HepG2 (cell line): Measurements from ENCODE around the gene RNU5B-1. TPM values are rescaled to one million over a fixed set of nuclear protein-coding genes. Genes with fewer than 3 reads are reported as not detected.

ENCODE experiments used
- ASH2L ChIP-seq: fragments of 300-600, 200-600 bp; sonication (generic); IDR thresholded peaks from 2 replicates; pipeline ENCODE4 v1.7.0; 2017; ENCODE audit warnings: low read depth, mild to moderate bottlenecking, moderate library complexity, mixed read lengths, low read length; ENCODE audit not compliant: insufficient read length
- DNMT3B ChIP-seq: conservative IDR thresholded peaks from 2 replicates; pipeline ENCODE4 v1.6.1; 2016; ENCODE audit warnings: missing biosample characterization, control low read depth
- ELF4 ChIP-seq: sonication (generic); formaldehyde crosslinking; IDR thresholded peaks from 2 replicates; pipeline ENCODE4 v1.5.0; 2020; ENCODE audit warnings: missing genetic modification reagents, mild to moderate bottlenecking, moderate library complexity, borderline replicate concordance
- ETV6 ChIP-seq: sonication (generic); formaldehyde crosslinking; conservative IDR thresholded peaks from 2 replicates; pipeline ENCODE4 v1.4.0; 2020; ENCODE audit warnings: missing genetic modification reagents
- GZF1 ChIP-seq: sonication (generic); formaldehyde crosslinking; IDR thresholded peaks from 2 replicates; pipeline ENCODE4 v1.5.1; 2020; ENCODE audit warnings: mild to moderate bottlenecking, missing genetic modification reagents
- HOXA5 ChIP-seq: sonication (generic); formaldehyde crosslinking; IDR thresholded peaks from 2 replicates; pipeline ENCODE4 v1.4.0; 2020; ENCODE audit warnings: missing genetic modification reagents
- RBFOX2 ChIP-seq: fragments of 200-400 bp; formaldehyde crosslinking; IDR thresholded peaks from 2 replicates; pipeline ENCODE4 v1.6.1; 2017; ENCODE audit warnings: low read depth, mild to moderate bottlenecking, low read length
- SRSF4 ChIP-seq: fragments of 200-400 bp; formaldehyde crosslinking; IDR thresholded peaks from one replicate; pipeline ENCODE4 v1.6.1; 2018; ENCODE audit warnings: mild to moderate bottlenecking, low read depth, low read length, moderate library complexity; ENCODE audit not compliant: poor library complexity, severe bottlenecking
- TFDP1 ChIP-seq: IDR thresholded peaks from 2 replicates; pipeline ENCODE4 v1.6.1; 2016; ENCODE audit warnings: missing compliant biosample characterization, missing genetic modification reagents, borderline replicate concordance
- THAP11 ChIP-seq: IDR thresholded peaks from 2 replicates; pipeline ENCODE4 v1.6.1; 2016; ENCODE audit warnings: missing biosample characterization, missing genetic modification reagents
- ZFP36L1 ChIP-seq: sonication (generic); formaldehyde crosslinking; IDR thresholded peaks from 2 replicates; pipeline ENCODE4 v1.8.0; 2022; ENCODE audit warnings: mild to moderate bottlenecking, missing genetic modification reagents, moderate library complexity
- ZFP37 ChIP-seq: sonication (generic); formaldehyde crosslinking; IDR thresholded peaks from 2 replicates; pipeline ENCODE4 v1.4.0; 2020; ENCODE audit warnings: missing genetic modification reagents, borderline replicate concordance
- ZNF331 ChIP-seq: sonication (generic); formaldehyde crosslinking; IDR thresholded peaks from 2 replicates; pipeline ENCODE4 v1.4.0; 2020; ENCODE audit warnings: missing genetic modification reagents
- ZNF441 ChIP-seq: sonication (generic); formaldehyde crosslinking; IDR thresholded peaks from 2 replicates; pipeline ENCODE4 v1.7.0; 2021; ENCODE audit warnings: missing genetic modification reagents, borderline replicate concordance
- ZNF558 ChIP-seq: sonication (generic); formaldehyde crosslinking; IDR thresholded peaks from 2 replicates; pipeline ENCODE4 v1.9.0; 2022; ENCODE audit warnings: mild to moderate bottlenecking, missing genetic modification reagents, borderline replicate concordance
- ZNF670 ChIP-seq: sonication (generic); formaldehyde crosslinking; IDR thresholded peaks from 2 replicates; pipeline ENCODE4 v1.8.0; 2022; ENCODE audit warnings: mild to moderate bottlenecking, missing genetic modification reagents, borderline replicate concordance
- ZNF713 ChIP-seq: sonication (generic); formaldehyde crosslinking; IDR thresholded peaks from 2 replicates; pipeline ENCODE4 v1.4.0; 2020; ENCODE audit warnings: mild to moderate bottlenecking, missing genetic modification reagents
- polyA plus RNA-seq, 8 experiments: library from polyadenylated mRNA; depleted of rRNA in 3 of 8; stranded (reverse) in 7 of 8; unstranded in 1 of 8; fragments of >200 nt; fragmentation: Illumina TruSeq in 4 of 8; extraction: Trizol in 4 of 8; gene quantifications; 2 replicates each; pipeline versions ENCODE4 v1.2.1 to v1.2.3, GENCODE V29; 2011 to 2016; ENCODE audit warnings: low read depth in 4 of 8, missing spikeins in 1 of 8, mixed read lengths in 1 of 8; ENCODE audit not compliant: insufficient read depth in 1 of 8
- total RNA-seq, 5 experiments: library from RNA; depleted of rRNA; stranded (reverse); fragments of >200 nt; fragmentation: Illumina TruSeq; extraction: Trizol; gene quantifications; 2 replicates each; pipeline ENCODE4 v1.2.3, GENCODE V29; 2016; ENCODE audit warnings: low read depth in 1 of 5
- TF ChIP-seq, protein P1 (sequence below): sonication (generic); formaldehyde crosslinking; IDR thresholded peaks from 2 replicates; pipeline ENCODE4 v1.4.0; 2020; ENCODE audit warnings: missing genetic modification reagents
- TF ChIP-seq, protein P2 (sequence below): sonication (generic); formaldehyde crosslinking; conservative IDR thresholded peaks from 2 replicates; pipeline ENCODE4 v1.4.0; 2020; ENCODE audit warnings: missing genetic modification reagents
- TF ChIP-seq, protein P3 (sequence below): sonication (generic); formaldehyde crosslinking; conservative IDR thresholded peaks from 2 replicates; pipeline ENCODE4 v1.4.0; 2020; ENCODE audit warnings: missing genetic modification reagents

The RNU5B-1 gene
- total and polyA plus RNA-seq, 2 of the 13 experiments (the other 11 are each of a cell fraction or from before 2014, with no cell fraction given) = 1,646 TPM; not detected in 1

- TF ChIP-seq, protein P1, sequence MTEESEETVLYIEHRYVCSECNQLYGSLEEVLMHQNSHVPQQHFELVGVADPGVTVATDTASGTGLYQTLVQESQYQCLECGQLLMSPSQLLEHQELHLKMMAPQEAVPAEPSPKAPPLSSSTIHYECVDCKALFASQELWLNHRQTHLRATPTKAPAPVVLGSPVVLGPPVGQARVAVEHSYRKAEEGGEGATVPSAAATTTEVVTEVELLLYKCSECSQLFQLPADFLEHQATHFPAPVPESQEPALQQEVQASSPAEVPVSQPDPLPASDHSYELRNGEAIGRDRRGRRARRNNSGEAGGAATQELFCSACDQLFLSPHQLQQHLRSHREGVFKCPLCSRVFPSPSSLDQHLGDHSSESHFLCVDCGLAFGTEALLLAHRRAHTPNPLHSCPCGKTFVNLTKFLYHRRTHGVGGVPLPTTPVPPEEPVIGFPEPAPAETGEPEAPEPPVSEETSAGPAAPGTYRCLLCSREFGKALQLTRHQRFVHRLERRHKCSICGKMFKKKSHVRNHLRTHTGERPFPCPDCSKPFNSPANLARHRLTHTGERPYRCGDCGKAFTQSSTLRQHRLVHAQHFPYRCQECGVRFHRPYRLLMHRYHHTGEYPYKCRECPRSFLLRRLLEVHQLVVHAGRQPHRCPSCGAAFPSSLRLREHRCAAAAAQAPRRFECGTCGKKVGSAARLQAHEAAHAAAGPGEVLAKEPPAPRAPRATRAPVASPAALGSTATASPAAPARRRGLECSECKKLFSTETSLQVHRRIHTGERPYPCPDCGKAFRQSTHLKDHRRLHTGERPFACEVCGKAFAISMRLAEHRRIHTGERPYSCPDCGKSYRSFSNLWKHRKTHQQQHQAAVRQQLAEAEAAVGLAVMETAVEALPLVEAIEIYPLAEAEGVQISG (CRISPR knock-in tag) = peak; percentile 64
- TF ChIP-seq SRSF4 (no peak), HOXA5 (CRISPR knock-in tag) (peak; percentile 79; the same call in 1 of the 2 replicates), THAP11 (CRISPR knock-in tag) (peak; percentile 44; the same call in 1 of the 2 replicates), ZNF441 (CRISPR knock-in tag) (peak; percentile 65; the same call in 1 of the 2 replicates), ZNF670 (CRISPR knock-in tag) (0 out of 2 replicates have a peak, but pooled peaks have one; percentile 34), TFDP1 (CRISPR knock-in tag) (peak; percentile 89), ZNF713 (CRISPR knock-in tag) (no peak; the same call in 1 of the 2 replicates), ZNF331 (peak; percentile 24; the same call in 1 of the 2 replicates), ZFP37 (0 out of 2 replicates have a peak, but pooled peaks have one; percentile 42), ZNF558 (CRISPR knock-in tag) (0 out of 2 replicates have a peak, but pooled peaks have one; percentile 79), ASH2L (peak; percentile 54), ETV6 (no peak), ZFP36L1 (CRISPR knock-in tag) (peak; percentile 43; the same call in 1 of the 2 replicates), RBFOX2 (peak; percentile 81), GZF1 (no peak), DNMT3B (CRISPR knock-in tag) (peak; percentile 66; the same call in 1 of the 2 replicates), ELF4 (CRISPR knock-in tag) (no peak)
- TF ChIP-seq, protein P2, sequence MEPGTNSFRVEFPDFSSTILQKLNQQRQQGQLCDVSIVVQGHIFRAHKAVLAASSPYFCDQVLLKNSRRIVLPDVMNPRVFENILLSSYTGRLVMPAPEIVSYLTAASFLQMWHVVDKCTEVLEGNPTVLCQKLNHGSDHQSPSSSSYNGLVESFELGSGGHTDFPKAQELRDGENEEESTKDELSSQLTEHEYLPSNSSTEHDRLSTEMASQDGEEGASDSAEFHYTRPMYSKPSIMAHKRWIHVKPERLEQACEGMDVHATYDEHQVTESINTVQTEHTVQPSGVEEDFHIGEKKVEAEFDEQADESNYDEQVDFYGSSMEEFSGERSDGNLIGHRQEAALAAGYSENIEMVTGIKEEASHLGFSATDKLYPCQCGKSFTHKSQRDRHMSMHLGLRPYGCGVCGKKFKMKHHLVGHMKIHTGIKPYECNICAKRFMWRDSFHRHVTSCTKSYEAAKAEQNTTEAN (CRISPR knock-in tag) = peak; percentile 74
- TF ChIP-seq, protein P3, sequence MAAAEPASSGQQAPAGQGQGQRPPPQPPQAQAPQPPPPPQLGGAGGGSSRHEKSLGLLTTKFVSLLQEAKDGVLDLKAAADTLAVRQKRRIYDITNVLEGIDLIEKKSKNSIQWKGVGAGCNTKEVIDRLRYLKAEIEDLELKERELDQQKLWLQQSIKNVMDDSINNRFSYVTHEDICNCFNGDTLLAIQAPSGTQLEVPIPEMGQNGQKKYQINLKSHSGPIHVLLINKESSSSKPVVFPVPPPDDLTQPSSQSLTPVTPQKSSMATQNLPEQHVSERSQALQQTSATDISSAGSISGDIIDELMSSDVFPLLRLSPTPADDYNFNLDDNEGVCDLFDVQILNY (CRISPR knock-in tag) = peak; percentile 75
Observed at GRCh38 chr15:65286704-65287519, 17.6 kb upstream of the RNU5B-1 start, which contains the start of gene PARP16 (continued).
